ENCODE measurements around the gene H3-3A.

H3-3A gene

GRCh38 chr1:226116673-226117072 is 54.2 kb downstream of the H3-3A start:
- FAIRE-seq: no peak

DNA sequence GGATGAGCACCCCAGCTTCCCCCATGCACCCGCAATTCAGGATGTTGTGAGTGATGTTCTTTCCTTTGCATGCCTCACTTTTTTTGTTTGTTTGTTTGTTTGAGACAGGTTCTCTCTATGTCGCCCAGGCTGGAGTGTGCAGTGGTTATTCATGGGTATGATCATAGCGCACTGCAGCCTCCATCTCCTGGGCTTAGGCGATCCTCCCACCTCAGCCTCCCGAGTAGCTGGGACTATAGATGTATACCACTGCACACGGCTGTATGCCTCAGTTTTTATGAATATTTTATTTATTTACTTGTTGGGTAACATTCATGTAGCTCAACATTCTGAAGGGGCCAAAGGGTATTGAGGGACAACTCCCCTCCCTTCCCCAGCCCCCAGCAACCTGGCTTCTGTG is 54.8 kb downstream of the H3-3A start:
- no peak for FAIRE-seq

- FAIRE-seq: no peak
These were observed 55.8 kb downstream of the H3-3A start for GRCh38 chr1:226118357-226118756.

DNA sequence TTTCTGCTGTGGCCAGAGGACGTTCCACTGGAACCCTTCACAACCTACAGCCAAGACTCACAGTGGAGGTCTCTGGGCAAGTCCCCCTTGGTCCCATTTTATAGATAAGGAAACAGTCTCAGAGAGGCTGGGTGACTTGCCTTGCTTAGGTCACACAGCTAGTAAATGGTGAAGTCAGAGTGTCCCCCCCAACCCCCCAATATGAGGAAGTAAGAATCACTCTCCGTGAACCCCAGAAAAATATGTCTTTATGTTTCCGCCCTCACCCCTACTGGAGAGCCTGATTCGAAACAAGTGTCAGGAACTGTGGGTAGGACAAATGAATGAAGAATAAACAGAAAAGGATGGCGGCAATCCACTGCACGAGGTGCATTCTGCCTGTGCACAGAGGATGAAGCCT is 56.7 kb downstream of the H3-3A start:
- FAIRE-seq: no peak

GRCh38 chr1:226120398-226120797 is 57.9 kb downstream of the H3-3A start:
- FAIRE-seq: no peak

GRCh38 chr1:226121049-226121586 is 58.6 kb downstream of the H3-3A start:
- FAIRE-seq: no peak

All from endometrium (tissue), 2 donors.